Mononuclear cell (primary cell): ENCODE measurements around the gene IL17B. TPM values are rescaled to one million over a fixed set of nuclear protein-coding genes. Genes with fewer than 3 reads are reported as not detected.

ENCODE experiments used
- H3K27me3 ChIP-seq: 2 replicates; pipeline ENCODE4 v1.6.0; 2011; ENCODE audit warnings: low read length, control low read depth; ENCODE audit not compliant: insufficient read depth
- H3K4me1 ChIP-seq: 2 replicates; pipeline ENCODE4 v1.5.1; 2011; ENCODE audit warnings: mild to moderate bottlenecking, low read length, control low read depth; ENCODE audit not compliant: insufficient read depth
- H3K4me3 ChIP-seq: 2 replicates; pipeline ENCODE4 v1.5.1; 2011; ENCODE audit warnings: mild to moderate bottlenecking, low read length, moderate library complexity
- H3K9me3 ChIP-seq: 2 replicates; pipeline ENCODE4 v1.5.1; 2011; ENCODE audit warnings: low read depth, mild to moderate bottlenecking, control low read depth, low read length
- total RNA-seq: library from RNA; depleted of rRNA; stranded (reverse); fragments of >200 nt; gene quantifications from one replicate; pipeline ENCODE4 v1.2.3, GENCODE V29; 2012

Gene IL17B
- total RNA-seq, 1 donor, result not detected

- Histone ChIP-seq H3K27me3 (no peaks in the 10 kb centered on the region), H3K4me1 (no peaks in the 10 kb centered on the region)
Observed at GRCh38 chr5:149379818-149380374, 804 bp upstream of the IL17B start.

GRCh38 chr5:149378241-149378820 lies 761 bp downstream of the IL17B start:
- no peaks in the 10 kb centered on the region for H3K27me3 ChIP-seq
- no peak overlapping the region for H3K4me3 ChIP-seq
- H3K4me1 ChIP-seq, result no peaks in the 10 kb centered on the region
- H3K9me3 ChIP-seq, result no peaks in the 10 kb centered on the region

More at GRCh38 chr5:149379818-149380374, 804 bp upstream of the IL17B start:
- Histone ChIP-seq H3K9me3 (no peaks in the 10 kb centered on the region), H3K4me3 (no peak overlapping the region)

GRCh38 chr5:149376711-149377447 lies 2.2 kb downstream of the IL17B start:
- Histone ChIP-seq H3K27me3 (no peaks in the 10 kb centered on the region), H3K9me3 (no peaks in the 10 kb centered on the region), H3K4me3 (no peak overlapping the region), H3K4me1 (no peaks in the 10 kb centered on the region)

- no peaks in the 10 kb centered on the region for H3K9me3 ChIP-seq
- no peaks in the 10 kb centered on the region for H3K4me1 ChIP-seq
- no peak overlapping the region for H3K4me3 ChIP-seq
- no peaks in the 10 kb centered on the region for H3K27me3 ChIP-seq
Observed at GRCh38 chr5:149376104-149376503, 3.0 kb downstream of the IL17B start.

GRCh38 chr5:149375434-149375833 lies 3.7 kb downstream of the IL17B start:
- H3K4me1 ChIP-seq, result no peaks in the 10 kb centered on the region
- no peaks in the 10 kb centered on the region for H3K9me3 ChIP-seq

GRCh38 chr5:149374801-149375200 lies 4.3 kb downstream of the IL17B start:
- Histone ChIP-seq H3K9me3 (no peaks in the 10 kb centered on the region), H3K4me1 (no peaks in the 10 kb centered on the region), H3K4me3 (no peak overlapping the region), H3K27me3 (no peaks in the 10 kb centered on the region)

More at GRCh38 chr5:149375434-149375833, 3.7 kb downstream of the IL17B start:
- Histone ChIP-seq H3K4me3 (no peak overlapping the region), H3K27me3 (no peaks in the 10 kb centered on the region)

- H3K9me3 ChIP-seq, result no peaks in the 10 kb centered on the region
- H3K4me3 ChIP-seq, result no peak overlapping the region
- no peaks in the 10 kb centered on the region for H3K27me3 ChIP-seq
- no peaks in the 10 kb centered on the region for H3K4me1 ChIP-seq
Observed at GRCh38 chr5:149374303-149374702, 4.8 kb downstream of the IL17B start.

- Histone ChIP-seq H3K9me3 (no peaks in the 10 kb centered on the region), H3K27me3 (no peaks in the 10 kb centered on the region), H3K4me3 (no peak overlapping the region), H3K4me1 (no peaks in the 10 kb centered on the region)
Observed at GRCh38 chr5:149372932-149373331, 6.2 kb downstream of the IL17B start.

GRCh38 chr5:149372076-149372795 lies 6.9 kb downstream of the IL17B start:
- H3K4me3 ChIP-seq, result no peak overlapping the region
- no peaks in the 10 kb centered on the region for H3K27me3 ChIP-seq
- peaks cover 4% of the 10 kb centered on the region for H3K4me1 ChIP-seq
- H3K9me3 ChIP-seq, result no peaks in the 10 kb centered on the region

- Histone ChIP-seq H3K4me1 (peaks cover 4% of the 10 kb centered on the region), H3K4me3 (no peak overlapping the region), H3K27me3 (no peaks in the 10 kb centered on the region), H3K9me3 (no peaks in the 10 kb centered on the region)
Observed at GRCh38 chr5:149371296-149371962, 7.7 kb downstream of the IL17B start.

- Histone ChIP-seq H3K4me1 (peaks cover 4% of the 10 kb centered on the region), H3K9me3 (no peaks in the 10 kb centered on the region), H3K4me3 (no peak overlapping the region), H3K27me3 (no peaks in the 10 kb centered on the region)
Observed at GRCh38 chr5:149370878-149371277, 8.2 kb downstream of the IL17B start.

- Histone ChIP-seq H3K4me3 (no peak overlapping the region), H3K4me1 (peaks cover 4% of the 10 kb centered on the region), H3K9me3 (no peaks in the 10 kb centered on the region), H3K27me3 (no peaks in the 10 kb centered on the region)
Observed at GRCh38 chr5:149367972-149368645, 11.0 kb downstream of the IL17B start.

- H3K4me1 ChIP-seq, result peaks cover 4% of the 10 kb centered on the region
- no peaks in the 10 kb centered on the region for H3K27me3 ChIP-seq
- no peaks in the 10 kb centered on the region for H3K9me3 ChIP-seq
- no peak overlapping the region for H3K4me3 ChIP-seq
Observed at GRCh38 chr5:149367249-149367971, 11.7 kb downstream of the IL17B start.
